Measurements from ENCODE around the gene GRIN2D. TPM values are rescaled to one million over a fixed set of nuclear protein-coding genes. Genes with fewer than 3 reads are reported as not detected.
A peak's percentile ranks its signal among the peaks of the same experiment; 100 is the strongest.
"Not testable (repeated sequence)": the region's sequence is repeated elsewhere in the genome, so short reads cannot be mapped to it uniquely, and the experiment has no call there.

Gene GRIN2D
- total RNA-seq, 2 experiments from 2014 or later = 0.07 TPM

GRCh38 chr19:48362716-48363499 is 30.6 kb upstream of the GRIN2D start:
- ChIA-PET POLR2A (interaction anchor here (0.6 to 1.4 kb wide), 5 partner anchors 11 to 259 kb away, joined by 3 to 5 read pairs (median 3); partner anchors contain the start of gene EMP3), CTCF (interaction anchor here (0.6 to 2.7 kb wide), 9 partner anchors 12 to 283 kb away, joined by 3 to 29 read pairs (median 4); partner anchors contain the start of genes GRIN2D and KDELR1)
- intact Hi-C loops (cut with micrococcal nuclease) = loop anchor here (1.0 kb wide), 2 partner anchors 52 to 193 kb away; partner anchors contain the start of genes LIG1 and ZSWIM9
- Mint-ChIP-seq H3K27ac (peak overlapping the region; percentile 94), H3K4me1 (ENCODE audit: low read depth) (peaks cover 14% of the 10 kb centered on the region), H3K36me3 (peaks cover 4% of the 10 kb centered on the region), H3K27me3 (no peaks in the 10 kb centered on the region), H3K9me3 (no peaks in the 10 kb centered on the region), H3K4me3 (peak overlapping the region; percentile 88)
- DNase-seq = peak; percentile 93

GRCh38 chr19:48363500-48363809 is 30.0 kb upstream of the GRIN2D start:
- Mint-ChIP-seq H3K27me3 (no peaks in the 10 kb centered on the region), H3K27ac (peak overlapping the region; percentile 94), H3K4me3 (peak overlapping the region; percentile 88), H3K36me3 (peaks cover 4% of the 10 kb centered on the region), H3K4me1 (ENCODE audit: low read depth) (peaks cover 14% of the 10 kb centered on the region), H3K9me3 (no peaks in the 10 kb centered on the region)
- intact Hi-C loops (cut with micrococcal nuclease) = loop anchor here (1.0 kb wide), 2 partner anchors 52 to 193 kb away; partner anchors contain the start of genes LIG1 and ZSWIM9
- ChIA-PET POLR2A (interaction anchor here (0.6 to 1.9 kb wide), 10 partner anchors 11 to 256 kb away, joined by 3 to 15 read pairs (median 3); partner anchors contain the start of genes EMP3, KDELR1, RPL18 and SPHK2), CTCF (interaction anchor here (1.0 to 2.7 kb wide), 11 partner anchors 10 to 282 kb away, joined by 3 to 29 read pairs (median 4); partner anchors contain the start of genes GRIN2D, GRWD1 and KDELR1)
- no peak for DNase-seq

DNA sequence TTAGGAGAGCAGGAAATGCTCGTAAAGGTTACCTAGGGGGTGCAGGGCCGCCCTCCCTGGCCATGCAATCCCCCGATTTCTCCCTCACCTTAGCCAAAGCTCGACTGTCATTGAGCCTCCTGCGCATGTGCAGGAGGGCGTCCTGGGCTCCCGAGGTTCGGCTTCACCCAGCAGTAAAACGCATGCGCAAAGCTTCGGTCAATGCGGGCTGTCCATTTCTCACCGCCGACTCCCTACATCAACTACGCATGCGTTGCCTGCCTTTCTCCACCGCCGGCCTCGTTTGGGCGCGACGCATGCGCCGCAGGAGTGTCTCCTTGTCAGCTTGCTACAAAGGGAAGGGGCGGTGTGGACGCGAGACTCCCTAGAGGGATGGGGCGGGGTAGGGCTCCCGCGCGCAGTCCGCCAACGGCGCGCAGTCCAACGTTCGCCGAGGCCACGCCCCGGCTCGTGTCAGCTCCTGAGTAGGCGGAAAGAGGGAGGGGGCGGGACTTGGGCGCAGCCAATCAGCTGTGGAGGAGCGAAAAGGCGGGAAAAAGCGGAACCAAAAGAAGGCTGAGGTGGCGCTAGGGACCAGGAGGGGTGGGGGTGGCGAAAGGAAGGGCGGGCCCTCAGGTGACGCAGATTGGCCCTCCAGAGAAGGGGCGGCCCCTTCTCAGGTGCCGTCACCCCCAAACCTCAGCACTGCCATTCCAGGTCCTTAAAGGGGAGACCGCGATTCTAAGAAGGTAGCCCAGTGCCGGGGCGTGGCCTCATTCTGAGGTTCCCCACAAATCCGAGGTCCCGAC is 29.5 kb upstream of the GRIN2D start, which contains the start of the genes SYNGR4 and TMEM143:
Gene SYNGR4 (plus strand): TSS at position 558 of the 788 bp plus-strand sequence. CDS start 1,476 bp downstream, outside the sequence.
Gene TMEM143 (minus strand): TSS at position 131 of the 788 bp plus-strand sequence. CDS start 20 bp downstream, at position 111.
- intact Hi-C loops (cut with micrococcal nuclease) = loop anchor here (1.0 kb wide), 8 partner anchors 27 to 255 kb away; partner anchors contain the start of genes GRWD1, KDELR1, LIG1 and RPL18
- ChIA-PET POLR2A (interaction anchor here (0.6 to 1.9 kb wide), 12 partner anchors 11 to 255 kb away, joined by 3 to 15 read pairs (median 4); partner anchors contain the start of genes KDELR1, RPL18 and SPHK2), CTCF (interaction anchor here (0.8 to 2.7 kb wide), 13 partner anchors 11 to 220 kb away, joined by 3 to 29 read pairs (median 4); partner anchors contain the start of genes GRIN2D, GRWD1 and KDELR1)
- Mint-ChIP-seq H3K9me3 (no peaks in the 10 kb centered on the region), H3K4me1 (ENCODE audit: low read depth) (peaks cover 14% of the 10 kb centered on the region), H3K27ac (peak within 1 kb of the TSS; percentile 94), H3K36me3 (peaks cover 4% of the 10 kb centered on the region), H3K4me3 (peak within 1 kb of the TSS; percentile 88), H3K27me3 (no peaks in the 10 kb centered on the region)
- peak; percentile 99 for DNase-seq

DNA sequence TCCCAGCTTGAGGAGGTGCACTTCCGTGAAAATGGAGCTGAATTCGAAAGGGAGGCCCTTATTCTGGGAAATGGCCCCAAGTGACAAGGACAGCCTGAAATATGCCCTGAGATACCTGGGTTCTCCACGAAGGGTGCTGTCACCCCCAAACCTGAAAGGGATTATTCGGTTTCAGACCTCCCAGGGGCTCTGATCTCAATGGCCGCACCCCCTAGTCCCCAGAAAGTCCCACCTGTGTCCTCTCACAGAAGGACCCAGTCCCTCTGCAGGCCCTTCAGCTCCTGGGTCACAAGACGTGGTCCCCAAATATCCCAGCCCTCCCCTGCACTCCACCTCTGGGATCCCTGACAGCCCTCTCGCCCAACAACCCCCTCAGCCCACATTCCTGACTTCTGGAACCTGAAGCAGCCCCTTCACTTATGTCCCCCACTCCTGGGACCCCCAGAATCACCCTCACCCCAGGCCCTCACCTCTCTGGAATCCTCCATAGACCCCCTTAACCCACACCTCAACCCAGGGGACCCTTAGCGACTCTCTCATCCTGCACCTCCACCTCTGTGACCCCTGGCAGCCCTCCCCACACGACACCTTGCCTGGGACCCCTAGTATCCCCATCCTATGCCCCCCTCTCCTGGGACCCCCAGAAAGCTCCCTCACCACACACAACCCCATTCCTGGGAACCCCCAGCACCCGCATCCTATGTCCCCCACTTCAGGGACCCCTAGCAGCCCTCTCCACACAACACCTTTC is 28.7 kb upstream of the GRIN2D start:
- intact Hi-C loops (cut with micrococcal nuclease) = loop anchor here (1.0 kb wide), 6 partner anchors 27 to 255 kb away; partner anchors contain the start of genes GRWD1, KDELR1, RPL18 and SPHK2
- peak overlapping the region; percentile 94 for H3K27ac Mint-ChIP-seq
- H3K9me3 Mint-ChIP-seq = no peaks in the 10 kb centered on the region
- H3K4me1 Mint-ChIP-seq (ENCODE audit: low read depth) = peaks cover 14% of the 10 kb centered on the region
- DNase-seq = no peak
- CTCF ChIA-PET = interaction anchor here (0.8 to 2.7 kb wide), 8 partner anchors 14 to 220 kb away, joined by 3 to 29 read pairs (median 4); partner anchors contain the start of genes GRWD1 and KDELR1
- peaks cover 4% of the 10 kb centered on the region for H3K36me3 Mint-ChIP-seq
- peak overlapping the region; percentile 88 for H3K4me3 Mint-ChIP-seq
- H3K27me3 Mint-ChIP-seq = no peaks in the 10 kb centered on the region
- POLR2A ChIA-PET = interaction anchor here (0.7 to 1.9 kb wide), 7 partner anchors 12 to 254 kb away, joined by 3 to 15 read pairs (median 4); partner anchors contain the start of genes KDELR1, RPL18 and SPHK2

- peaks cover 4% of the 10 kb centered on the region for H3K36me3 Mint-ChIP-seq
- H3K27ac Mint-ChIP-seq = no peak overlapping the region
- CTCF ChIA-PET = interaction anchor here (0.6 to 1.2 kb wide), 2 partner anchors 26 to 1884 kb away, joined by 3 to 5 read pairs; partner anchors contain the start of gene KDELR1
- POLR2A ChIA-PET = no interaction called here
- intact Hi-C loops (cut with micrococcal nuclease) = no loop called here
- H3K4me1 Mint-ChIP-seq (ENCODE audit: low read depth) = peaks cover 14% of the 10 kb centered on the region
- DNase-seq = no peak
- H3K4me3 Mint-ChIP-seq = no peak overlapping the region
- H3K27me3 Mint-ChIP-seq = no peaks in the 10 kb centered on the region
- no peaks in the 10 kb centered on the region for H3K9me3 Mint-ChIP-seq
Observed at GRCh38 chr19:48365602-48366001, 27.9 kb upstream of the GRIN2D start.

- CTCF ChIA-PET = interaction anchor here (0.7 kb wide), 1 partner anchor 23 kb away, joined by 3 read pairs; the partner anchor contains the start of gene KDELR1
Observed at GRCh38 chr19:48367855-48368254, 25.6 kb upstream of the GRIN2D start.

GRCh38 chr19:48368936-48369335 is 24.5 kb upstream of the GRIN2D start:
- peaks cover 9% of the 10 kb centered on the region for H3K4me1 Mint-ChIP-seq (ENCODE audit: low read depth)
- intact Hi-C loops (cut with micrococcal nuclease) = no loop called here

More at GRCh38 chr19:48367855-48368254, 25.6 kb upstream of the GRIN2D start:
- POLR2A ChIA-PET = interaction anchor here (0.5 kb wide), 1 partner anchor 101 kb away, joined by 3 read pairs; no protein-coding TSS in a partner anchor
- H3K27me3 Mint-ChIP-seq = no peaks in the 10 kb centered on the region
- no peak for DNase-seq
- H3K9me3 Mint-ChIP-seq = no peaks in the 10 kb centered on the region
- peaks cover 10% of the 10 kb centered on the region for H3K4me1 Mint-ChIP-seq (ENCODE audit: low read depth)
- H3K4me3 Mint-ChIP-seq = no peak overlapping the region
- peak overlapping the region; percentile 0 for H3K27ac Mint-ChIP-seq
- H3K36me3 Mint-ChIP-seq = peaks cover 4% of the 10 kb centered on the region
- intact Hi-C loops (cut with micrococcal nuclease) = no loop called here

DNA sequence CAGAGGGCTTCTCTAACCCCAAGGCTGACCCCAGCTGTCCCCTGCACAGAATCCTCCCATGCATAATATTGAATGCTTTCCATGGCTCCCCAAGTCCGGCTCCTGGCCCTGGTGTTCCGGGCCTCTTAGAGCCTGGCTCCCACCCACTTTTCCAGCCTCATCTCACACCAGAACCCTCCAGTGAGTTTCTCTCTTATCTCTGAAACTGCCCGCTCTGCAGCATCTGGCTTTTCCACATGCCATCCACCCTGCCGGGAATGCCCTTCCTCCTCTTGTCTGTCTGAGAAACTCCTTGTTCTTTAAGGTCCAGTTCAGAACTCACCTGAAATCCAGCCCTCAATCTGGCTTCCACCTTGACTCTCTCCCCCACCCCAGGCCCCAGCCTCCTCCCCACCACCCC is 22.5 kb upstream of the GRIN2D start:
- no peak overlapping the region for H3K4me3 Mint-ChIP-seq
- H3K27me3 Mint-ChIP-seq = no peaks in the 10 kb centered on the region
- H3K9me3 Mint-ChIP-seq = no peaks in the 10 kb centered on the region
- CTCF ChIA-PET = interaction anchor here (1.2 kb wide), 1 partner anchor 20 kb away, joined by 5 read pairs; the partner anchor contains the start of gene KDELR1
- no peaks in the 10 kb centered on the region for H3K4me1 Mint-ChIP-seq (ENCODE audit: low read depth)
- intact Hi-C loops (cut with micrococcal nuclease) = no loop called here
- H3K27ac Mint-ChIP-seq = no peak overlapping the region
- no peak for DNase-seq
- POLR2A ChIA-PET = no interaction called here
- no peaks in the 10 kb centered on the region for H3K36me3 Mint-ChIP-seq

More at GRCh38 chr19:48368936-48369335, 24.5 kb upstream of the GRIN2D start:
- peaks cover 1% of the 10 kb centered on the region for H3K36me3 Mint-ChIP-seq
- no peaks in the 10 kb centered on the region for H3K9me3 Mint-ChIP-seq
- no peak overlapping the region for H3K4me3 Mint-ChIP-seq
- CTCF ChIA-PET = no interaction called here
- DNase-seq = no peak
- POLR2A ChIA-PET = no interaction called here
- no peaks in the 10 kb centered on the region for H3K27me3 Mint-ChIP-seq
- no peak overlapping the region for H3K27ac Mint-ChIP-seq

- Mint-ChIP-seq H3K36me3 (no peaks in the 10 kb centered on the region), H3K27ac (no peak overlapping the region), H3K9me3 (no peaks in the 10 kb centered on the region), H3K4me3 (no peak overlapping the region), H3K4me1 (ENCODE audit: low read depth) (no peaks in the 10 kb centered on the region), H3K27me3 (no peaks in the 10 kb centered on the region)
- intact Hi-C loops (cut with micrococcal nuclease) = no loop called here
- ChIA-PET POLR2A (no interaction called here), CTCF (interaction anchor here (1.2 kb wide), 1 partner anchor 20 kb away, joined by 5 read pairs; the partner anchor contains the start of gene KDELR1)
- no peak for DNase-seq
Observed at GRCh38 chr19:48371367-48371766, 22.1 kb upstream of the GRIN2D start.

DNA sequence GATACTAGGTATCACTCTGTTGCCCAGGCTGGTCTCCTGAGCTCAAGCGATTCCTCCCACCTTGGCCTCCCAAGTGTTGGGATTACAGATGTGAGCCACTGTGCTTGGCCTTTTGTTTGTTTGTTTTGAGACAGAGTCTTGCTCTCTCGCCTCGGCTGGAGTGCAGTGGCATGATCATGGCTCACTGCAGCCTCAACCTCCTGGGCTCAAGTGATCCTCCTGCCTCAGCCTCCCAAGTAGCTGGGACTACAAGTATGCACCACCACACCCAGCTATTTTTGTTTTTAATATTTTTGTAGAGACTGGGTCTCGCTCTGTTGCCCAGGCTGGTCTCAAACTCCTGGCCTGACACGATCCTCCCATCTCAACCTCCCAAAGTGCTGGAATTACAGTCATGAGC is 21.7 kb upstream of the GRIN2D start:
- H3K9me3 Mint-ChIP-seq; intact Hi-C loops (cut with micrococcal nuclease); H3K27ac Mint-ChIP-seq; H3K4me3 Mint-ChIP-seq; H3K36me3 Mint-ChIP-seq; H3K27me3 Mint-ChIP-seq; DNase-seq; POLR2A ChIA-PET; H3K4me1 Mint-ChIP-seq (ENCODE audit: low read depth): not testable (repeated sequence)
- CTCF ChIA-PET = interaction anchor here (1.2 kb wide), 1 partner anchor 19 kb away, joined by 5 read pairs; the partner anchor contains the start of gene KDELR1

Data from activated CD4-positive, alpha-beta memory T cell treated with anti-CD3 and anti-CD28 coated beads for 36 hours (primary cell).